H1 (cell line): ENCODE measurements around the gene FAM9C. TPM values are rescaled to one million over a fixed set of nuclear protein-coding genes. Genes with fewer than 3 reads are reported as not detected.

ENCODE experiments used
- CTCF ChIA-PET: fragments of 300-600 bp; sonication (Branson Sonifier 250); formaldehyde crosslinking; loops from one replicate; lab custom pipeline; 2021; ENCODE audit not compliant: partially characterized antibody; lab: Charles Lee
- POLR2A ChIA-PET: fragments of 300-600 bp; sonication (Branson Sonifier 250); formaldehyde crosslinking; loops from one replicate; lab custom pipeline; 2021; ENCODE audit warnings: inconsistent platforms; ENCODE audit not compliant: partially characterized antibody; lab: Charles Lee
- DNase-seq, 2 experiments: peaks; one replicate each; pipeline versions ENCODE4 v3.0.0 to v3.0.0-alpha.2; 2010 to 2022; ENCODE audit warnings: low spot score in 2 of 2, low read depth in 1 of 2, mixed read lengths in 1 of 2
- FAIRE-seq: peaks from 2 replicates; lab custom pipeline; 2011; peaks lifted over from hg19 to GRCh38; lab: Jason Lieb, UNC
- H2AFZ ChIP-seq: 2 replicates; pipeline ENCODE4 v1.8.1; 2012; ENCODE audit warnings: low read length, inconsistent platforms
- H2AK5ac ChIP-seq: 2 replicates; pipeline ENCODE4 v1.6.1; 2013; ENCODE audit warnings: low read depth, low read length
- H2BK120ac ChIP-seq: replicated peaks from 2 replicates; pipeline ENCODE3; 2013; ENCODE audit warnings: low read depth, low read length, inconsistent platforms
- H2BK12ac ChIP-seq: 2 replicates; pipeline ENCODE4 v1.6.1; 2013; ENCODE audit warnings: low read depth, low read length
- H2BK15ac ChIP-seq: 2 replicates; pipeline ENCODE4 v1.6.1; 2013; ENCODE audit warnings: low read length
- H2BK20ac ChIP-seq: 2 replicates; pipeline ENCODE4 v1.6.1; 2013; ENCODE audit warnings: low read length
- H2BK5ac ChIP-seq: 2 replicates; pipeline ENCODE4 v1.6.1; 2013; ENCODE audit warnings: low read depth, low read length
- H3K14ac ChIP-seq: 2 replicates; pipeline ENCODE4 v1.6.1; 2013; ENCODE audit warnings: inconsistent platforms; ENCODE audit not compliant: insufficient read length
- H3K18ac ChIP-seq: 2 replicates; pipeline ENCODE4 v1.6.1; 2013; ENCODE audit warnings: low read length; ENCODE audit errors: extremely low read depth
- H3K23ac ChIP-seq: 2 replicates; pipeline ENCODE4 v1.6.1; 2013; ENCODE audit warnings: inconsistent platforms; ENCODE audit not compliant: insufficient read length
- H3K23me2 ChIP-seq: 2 replicates; pipeline ENCODE4 v1.6.1; 2013; ENCODE audit warnings: low read depth, low read length
- H3K27ac ChIP-seq: 2 replicates; pipeline ENCODE4 v1.6.1; 2011; ENCODE audit warnings: low read depth, low read length, inconsistent platforms
- H3K27me3 ChIP-seq, 4 experiments: replicated peaks in 1 of 4; 1 replicate in 1 of 4; 2 replicates in 3 of 4; pipeline versions ENCODE4 v1.6.1 to v1.8.1; 2011 to 2013; ENCODE audit warnings: low read length in 3 of 4, mild to moderate bottlenecking in 3 of 4, inconsistent platforms in 2 of 4, mixed read lengths in 2 of 4, moderate library complexity in 1 of 4; ENCODE audit not compliant: control insufficient read depth in 3 of 4, insufficient read depth in 3 of 4; ENCODE audit errors: extremely low read depth in 1 of 4
- H3K36me3 ChIP-seq, 4 experiments: 2 replicates each; pipeline versions ENCODE4 v1.6.1 to v1.8.1; 2011 to 2013; ENCODE audit warnings: mild to moderate bottlenecking in 4 of 4, low read length in 3 of 4, moderate library complexity in 2 of 4, control low read depth in 1 of 4, inconsistent platforms in 1 of 4; ENCODE audit not compliant: insufficient read depth in 4 of 4, control insufficient read depth in 2 of 4
- H3K4ac ChIP-seq: replicated peaks from 2 replicates; pipeline ENCODE3; 2013; ENCODE audit warnings: low read length, low read depth, mixed read lengths, inconsistent platforms; ENCODE audit not compliant: insufficient read length
- H3K4me1 ChIP-seq, 4 experiments: replicated peaks in 1 of 4; 1 replicate in 1 of 4; 2 replicates in 3 of 4; pipeline versions ENCODE4 v1.6.1 to v1.8.1; 2011 to 2013; ENCODE audit warnings: low read length in 3 of 4, inconsistent platforms in 2 of 4, mixed read lengths in 1 of 4; ENCODE audit not compliant: insufficient read depth in 4 of 4, control insufficient read depth in 3 of 4
- H3K4me2 ChIP-seq, 2 experiments: 2 replicates each; pipeline versions ENCODE4 v1.6.1 to v1.8.1; 2011 to 2013; ENCODE audit warnings: low read depth in 2 of 2, low read length in 2 of 2, control low read depth in 1 of 2, inconsistent platforms in 1 of 2, mild to moderate bottlenecking in 1 of 2; ENCODE audit not compliant: insufficient read depth in 1 of 2
- H3K4me3 ChIP-seq, 4 experiments: fragments of 200-600, 300-600 bp in 1 of 4; sonication (generic), shearing (Covaris generic), sonication (Bioruptor Twin) in 1 of 4; 2 replicates each; pipeline versions ENCODE4 v1.5.1 to v1.8.1; 2011 to 2016; ENCODE audit warnings: low read length in 4 of 4, low read depth in 3 of 4, control low read depth in 2 of 4, inconsistent platforms in 2 of 4, mild to moderate bottlenecking in 2 of 4, mixed read lengths in 1 of 4, moderate library complexity in 1 of 4; ENCODE audit not compliant: insufficient read depth in 2 of 4; ENCODE audit errors: extremely low read depth in 1 of 4
- H3K56ac ChIP-seq: replicated peaks from 2 replicates; pipeline ENCODE3; 2013; ENCODE audit warnings: low read depth, mild to moderate bottlenecking, mixed read lengths, low read length, inconsistent platforms; ENCODE audit not compliant: insufficient read length
- H3K79me1 ChIP-seq: 2 replicates; pipeline ENCODE4 v1.6.1; 2013; ENCODE audit warnings: low read depth, low read length, control low read depth
- H3K79me2 ChIP-seq, 2 experiments: 2 replicates each; pipeline versions ENCODE4 v1.6.1 to v1.8.1; 2012 to 2013; ENCODE audit warnings: low read length in 2 of 2, mild to moderate bottlenecking in 2 of 2, inconsistent platforms in 1 of 2; ENCODE audit not compliant: insufficient read depth in 2 of 2, control insufficient read depth in 1 of 2
- H3K9ac ChIP-seq, 4 experiments: replicated peaks in 1 of 4; 1 replicate in 1 of 4; 2 replicates in 3 of 4; pipeline versions ENCODE4 v1.6.1 to v1.8.1; 2011 to 2013; ENCODE audit warnings: low read depth in 3 of 4, low read length in 3 of 4, control low read depth in 2 of 4, mild to moderate bottlenecking in 2 of 4, moderate library complexity in 2 of 4, inconsistent platforms in 1 of 4; ENCODE audit errors: extremely low read depth in 1 of 4
- H3K9me3 ChIP-seq, 2 experiments: 2 replicates each; pipeline versions ENCODE4 v1.6.1 to v1.8.1; 2012 to 2013; ENCODE audit warnings: mild to moderate bottlenecking in 2 of 2, moderate library complexity in 2 of 2, control low read depth in 1 of 2, inconsistent platforms in 1 of 2, low read depth in 1 of 2, low read length in 1 of 2, mixed read lengths in 1 of 2; ENCODE audit not compliant: insufficient read depth in 2 of 2
- H4K20me1 ChIP-seq, 2 experiments: replicated peaks in 1 of 2; 2 replicates each; pipeline versions ENCODE3 to v1.8.1; 2011 to 2013; ENCODE audit warnings: inconsistent platforms in 2 of 2, low read length in 2 of 2, mild to moderate bottlenecking in 1 of 2; ENCODE audit not compliant: insufficient read depth in 2 of 2, control insufficient read depth in 1 of 2
- H4K5ac ChIP-seq: 2 replicates; pipeline ENCODE4 v1.6.1; 2013; ENCODE audit warnings: low read length, low read depth, mixed read lengths, inconsistent platforms; ENCODE audit not compliant: insufficient read length
- H4K8ac ChIP-seq: 2 replicates; pipeline ENCODE4 v1.8.0; 2013; ENCODE audit warnings: mild to moderate bottlenecking, moderate library complexity, low read length, inconsistent platforms; ENCODE audit not compliant: insufficient read depth; ENCODE audit errors: extremely low read depth
- H4K91ac ChIP-seq: replicated peaks from 2 replicates; pipeline ENCODE3; 2013; ENCODE audit warnings: low read length, mixed read lengths, inconsistent platforms; ENCODE audit not compliant: insufficient read length
- CREB1 ChIP-seq: IDR thresholded peaks from 2 replicates; pipeline ENCODE4 v1.6.1; 2012; ENCODE audit warnings: inconsistent platforms
- GTF2F1 ChIP-seq: IDR thresholded peaks from 2 replicates; pipeline ENCODE4 v1.6.1; 2012; ENCODE audit warnings: low read depth, low read length, improper control_type of control experiment, borderline replicate concordance
- JUN ChIP-seq: IDR thresholded peaks from 2 replicates; pipeline ENCODE4 v1.6.1; 2011; ENCODE audit warnings: low read depth, mild to moderate bottlenecking, improper control_type of control experiment, low read length
- KDM4A ChIP-seq: IDR thresholded peaks from one replicate; pipeline ENCODE4 v1.7.1; 2012; ENCODE audit warnings: low read depth, mild to moderate bottlenecking, moderate library complexity, low read length, inconsistent platforms; ENCODE audit not compliant: severe bottlenecking
- NRF1 ChIP-seq: IDR thresholded peaks from 2 replicates; pipeline ENCODE4 v1.6.1; 2011; ENCODE audit warnings: mild to moderate bottlenecking, low read depth, low read length, improper control_type of control experiment
- POLR2AphosphoS5 ChIP-seq: IDR thresholded peaks from 2 replicates; pipeline ENCODE4 v1.6.1; 2011; ENCODE audit warnings: low read depth, low read length
- SP2 ChIP-seq: IDR thresholded peaks from 2 replicates; pipeline ENCODE4 v1.6.1; 2012; ENCODE audit warnings: mild to moderate bottlenecking, low read length, inconsistent platforms
- ZNF274 ChIP-seq: IDR thresholded peaks from 2 replicates; pipeline ENCODE4 v1.7.0; 2012; ENCODE audit warnings: low read length, borderline replicate concordance; ENCODE audit errors: extremely low read depth
- WGBS, 2 experiments: shearing (Covaris generic) in 1 of 2; methylation state at CpG; one replicate each; pipeline versions ENCODE4 v1.1.6 to v1.1.7; 2013 to 2015; ENCODE audit warnings: low lambda C conversion rate in 2 of 2, mixed read lengths in 2 of 2, inconsistent platforms in 1 of 2, low coverage in 1 of 2, missing lambda C conversion rate in 1 of 2; ENCODE audit not compliant: insufficient replicate concordance in 2 of 2, insufficient coverage in 1 of 2, insufficient read length in 1 of 2; ENCODE audit errors: extremely low coverage in 1 of 2, missing lambda C conversion rate in 1 of 2; 5-methylcytosine and 5-hydroxymethylcytosine counted together
- polyA plus RNA-seq, 7 experiments: library from polyadenylated mRNA; depleted of rRNA in 3 of 7; stranded (reverse) in 5 of 7; unstranded in 2 of 7; fragments of >200 nt in 5 of 7; fragments of 200-250 nt in 2 of 7; gene quantifications; 1 replicate in 5 of 7; 2 replicates in 1 of 7; 4 replicates in 1 of 7; pipeline versions ENCODE4 v1.2.1 to v1.2.3, GENCODE V29; 2011 to 2013; ENCODE audit warnings: missing spikeins in 2 of 7, mixed read lengths in 2 of 7
- total RNA-seq: library from RNA; stranded (reverse); fragmentation: NEBNext Ultra II Directional; extraction: Animal tissue kit (Norgen Biotek cat#: 25700); gene quantifications from 2 replicates; pipeline ENCODE4 v1.2.1, GENCODE V29; 2021

Gene FAM9C
- total and polyA plus RNA-seq, 2 of the 8 experiments (the other 6 are each of a cell fraction or from before 2014, with no cell fraction given) = not detected

DNA sequence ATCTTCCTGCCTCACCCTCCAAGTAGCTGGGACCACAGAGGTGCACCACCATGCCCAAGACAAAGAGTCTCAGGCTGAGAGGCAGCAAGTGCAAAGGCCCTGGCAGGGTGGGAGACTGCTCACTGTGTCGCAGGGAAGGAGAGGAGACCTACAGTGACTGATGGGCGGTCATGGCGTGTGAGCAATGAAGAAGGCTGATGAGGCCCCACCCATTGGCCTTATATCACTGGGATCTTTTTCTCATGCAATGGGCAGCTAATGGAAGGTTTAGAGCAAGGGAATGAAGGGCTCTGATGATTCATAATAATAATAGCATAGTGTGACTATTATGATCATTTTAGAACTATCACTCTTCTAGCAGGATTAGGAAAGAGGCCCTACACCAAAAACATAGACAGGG, 20.9 kb downstream of the FAM9C start:
- no peaks in the 10 kb centered on the region; the same call in 1 of the 2 replicates for H3K23me2 ChIP-seq
- CTCF ChIA-PET = no interaction called here
- WGBS, 2 experiments = 85% methylated on average over 3 of the region's 3 CpGs; no CpG with 5 or more reads in 1 of the 2 experiments
- TF ChIP-seq CREB1 = no peak
- TF ChIP-seq JUN = no peak
- no peak for TF ChIP-seq KDM4A
- TF ChIP-seq NRF1 = no peak
- TF ChIP-seq SP2 = no peak
- no peak for TF ChIP-seq GTF2F1
- TF ChIP-seq POLR2AphosphoS5 = no peak
- TF ChIP-seq ZNF274 = no peak

More for the DNA sequence above, 20.9 kb downstream of the FAM9C start:
- H3K4me2 ChIP-seq = no peak overlapping the region
- no peak overlapping the region for H2AK5ac ChIP-seq
- no peak overlapping the region for H2BK15ac ChIP-seq
- H3K27me3 ChIP-seq = no peaks in the 10 kb centered on the region
- H4K8ac ChIP-seq = no peak overlapping the region
- no peak overlapping the region for H3K14ac ChIP-seq
- H3K4me1 ChIP-seq = peaks cover 0 to 4% (median 0%) of the 10 kb centered on the region in 4 experiments; a peak in 2 of 7 replicates
- H3K56ac ChIP-seq = no peak overlapping the region
- FAIRE-seq (no peak), DNase-seq (no peak)
- no peaks in the 10 kb centered on the region for H3K79me2 ChIP-seq
- no peaks in the 10 kb centered on the region for H3K36me3 ChIP-seq
- POLR2A ChIA-PET = no interaction called here
- no peak overlapping the region for H3K4me3 ChIP-seq
- H3K27ac ChIP-seq = no peak overlapping the region
- H2BK12ac ChIP-seq = peak overlapping the region; percentile 39; the same call in 1 of the 2 replicates
- no peak overlapping the region for H4K91ac ChIP-seq
- no peaks in the 10 kb centered on the region for H3K9me3 ChIP-seq
- H3K23ac ChIP-seq = no peak overlapping the region
- no peak overlapping the region for H2AFZ ChIP-seq
- no peak overlapping the region for H3K9ac ChIP-seq
- no peak overlapping the region for H2BK120ac ChIP-seq
- H2BK20ac ChIP-seq = peak overlapping the region; percentile 72; the same call in 1 of the 2 replicates
- H3K18ac ChIP-seq = no peak overlapping the region; the same call in 1 of the 2 replicates
- no peak overlapping the region for H4K5ac ChIP-seq
- H2BK5ac ChIP-seq = peak overlapping the region; percentile 66; the same call in 1 of the 2 replicates
- H3K4ac ChIP-seq = no peak overlapping the region
- H4K20me1 ChIP-seq = no peaks in the 10 kb centered on the region
- H3K79me1 ChIP-seq = no peaks in the 10 kb centered on the region
